Measurements from ENCODE around the gene ISX. TPM values are rescaled to one million over a fixed set of nuclear protein-coding genes. Genes with fewer than 3 reads are reported as not detected.

Gene ISX
- total RNA-seq, 1 experiment from 2014 or later = not detected

DNA sequence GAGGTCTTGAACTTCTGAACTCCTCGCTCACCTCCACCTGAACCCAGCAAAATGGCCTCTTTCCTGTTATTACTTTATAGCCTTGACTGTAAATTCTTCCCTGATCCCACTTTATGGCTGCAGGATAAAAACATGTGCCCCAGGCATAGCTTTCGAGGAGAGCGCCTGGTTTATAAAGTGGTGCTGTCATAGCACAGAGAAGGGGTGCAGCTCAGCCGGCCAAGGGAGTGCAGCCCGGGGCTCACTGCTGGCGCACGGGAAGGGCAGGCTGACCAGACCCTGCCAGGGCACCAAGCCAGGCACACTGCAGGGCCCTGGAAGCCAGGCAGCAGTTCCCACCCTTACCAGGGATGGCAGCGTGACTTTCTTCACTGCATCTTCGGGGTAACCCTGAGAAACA is 50.9 kb downstream of the ISX start:
- ATAC-seq (no peak), DNase-seq (no peak)
- Histone ChIP-seq H3K4me3 (ENCODE audit: low read length) (no peak overlapping the region), H4K20me1 (ENCODE audit: low read length) (no peaks in the 10 kb centered on the region), H2AFZ (ENCODE audit: low read length) (no peak overlapping the region), H3K27me3 (ENCODE audit: low read length) (no peaks in the 10 kb centered on the region), H3K9me3 (ENCODE audit: low read length) (no peaks in the 10 kb centered on the region), H3F3A (ENCODE audit: low read length, unreplicated experiment) (no peaks in the 10 kb centered on the region), H3K4me2 (ENCODE audit: low read length) (no peak overlapping the region), H3K27ac (ENCODE audit: low read length) (no peak overlapping the region), H3K79me2 (ENCODE audit: low read length) (no peaks in the 10 kb centered on the region), H3K36me3 (ENCODE audit: low read depth, low read length) (no peaks in the 10 kb centered on the region), H3K4me1 (ENCODE audit: insufficient read depth, low read length) (no peaks in the 10 kb centered on the region), H3K9me2 (replicated peaks; ENCODE audit: low read length) (no peaks in the 10 kb centered on the region), H3K9ac (ENCODE audit: low read length) (no peak overlapping the region)
- intact Hi-C loops (cut with micrococcal nuclease) = no loop called here
- TF ChIP-seq CTCF (conservative IDR thresholded peaks at IDR 0.05; ENCODE audit: low read depth, low read length) (no peak), EZH2phosphoT487 (IDR thresholded peaks at IDR 0.05; ENCODE audit: borderline replicate concordance, low read length) (no peak), EZH2 (IDR thresholded peaks at IDR 0.05; ENCODE audit: low read length, unreplicated experiment) (no peak)
- BruUV-seq (replicated peaks) = no TSS peak
- ChIA-PET POLR2A (ENCODE audit: unreplicated experiment) (no interaction called here), CTCF (no interaction called here)

- ATAC-seq = no peak
- CTCF ChIA-PET = no interaction called here
- intact Hi-C loops (cut with micrococcal nuclease) = no loop called here
Observed at GRCh38 chr22:35119494-35119893, 53.5 kb downstream of the ISX start.

More at GRCh38 chr22:35119494-35119893, 53.5 kb downstream of the ISX start:
- DNase-seq = no peak
- Histone ChIP-seq H3K27ac (ENCODE audit: low read length) (no peak overlapping the region), H3K36me3 (ENCODE audit: low read depth, low read length) (no peaks in the 10 kb centered on the region), H3K79me2 (ENCODE audit: low read length) (no peaks in the 10 kb centered on the region), H3K4me3 (ENCODE audit: low read length) (no peak overlapping the region), H3K9me2 (replicated peaks; ENCODE audit: low read length) (no peaks in the 10 kb centered on the region), H3K9ac (ENCODE audit: low read length) (no peak overlapping the region), H3F3A (ENCODE audit: low read length, unreplicated experiment) (no peaks in the 10 kb centered on the region), H3K9me3 (ENCODE audit: low read length) (no peaks in the 10 kb centered on the region), H3K4me1 (ENCODE audit: insufficient read depth, low read length) (no peaks in the 10 kb centered on the region), H3K27me3 (ENCODE audit: low read length) (no peaks in the 10 kb centered on the region), H2AFZ (ENCODE audit: low read length) (no peak overlapping the region), H4K20me1 (ENCODE audit: low read length) (no peaks in the 10 kb centered on the region), H3K4me2 (ENCODE audit: low read length) (no peak overlapping the region)
- TF ChIP-seq EZH2 (IDR thresholded peaks at IDR 0.05; ENCODE audit: low read length, unreplicated experiment) (no peak), CTCF (conservative IDR thresholded peaks at IDR 0.05; ENCODE audit: low read depth, low read length) (no peak), EZH2phosphoT487 (IDR thresholded peaks at IDR 0.05; ENCODE audit: borderline replicate concordance, low read length) (no peak)
- POLR2A ChIA-PET (ENCODE audit: unreplicated experiment) = no interaction called here
- BruUV-seq (replicated peaks) = no TSS peak

All from PC-3 (cell line).